GM13976 (cell line): ENCODE measurements around the gene ANKMY1.

ENCODE experiments used
- DNase-seq: peaks from one replicate; pipeline ENCODE4 v3.0.0; 2012; ENCODE audit warnings: low spot score
- in situ Hi-C: fragments of 300-500 bp; cut with MboI; formaldehyde crosslinking; loops from one replicate; pipeline ENCODE4 v1.12.0; 2022; ENCODE audit warnings: low sequenced_read_pairs, mixed read lengths, inconsistent platforms; ENCODE audit not compliant: unreplicated experiment
- TF ChIP-seq, protein P1 (sequence below): IDR thresholded peaks from 2 replicates; pipeline ENCODE4 v1.5.1; 2012; ENCODE audit warnings: borderline replicate concordance, mild to moderate bottlenecking; ENCODE audit not compliant: insufficient read depth; ENCODE audit errors: extremely low read depth, missing control alignments, control extremely low read depth

Gene ANKMY1

GRCh38 chr2:240459401-240460252 is 98.2 kb downstream of the ANKMY1 start:
- TF ChIP-seq, protein P1, sequence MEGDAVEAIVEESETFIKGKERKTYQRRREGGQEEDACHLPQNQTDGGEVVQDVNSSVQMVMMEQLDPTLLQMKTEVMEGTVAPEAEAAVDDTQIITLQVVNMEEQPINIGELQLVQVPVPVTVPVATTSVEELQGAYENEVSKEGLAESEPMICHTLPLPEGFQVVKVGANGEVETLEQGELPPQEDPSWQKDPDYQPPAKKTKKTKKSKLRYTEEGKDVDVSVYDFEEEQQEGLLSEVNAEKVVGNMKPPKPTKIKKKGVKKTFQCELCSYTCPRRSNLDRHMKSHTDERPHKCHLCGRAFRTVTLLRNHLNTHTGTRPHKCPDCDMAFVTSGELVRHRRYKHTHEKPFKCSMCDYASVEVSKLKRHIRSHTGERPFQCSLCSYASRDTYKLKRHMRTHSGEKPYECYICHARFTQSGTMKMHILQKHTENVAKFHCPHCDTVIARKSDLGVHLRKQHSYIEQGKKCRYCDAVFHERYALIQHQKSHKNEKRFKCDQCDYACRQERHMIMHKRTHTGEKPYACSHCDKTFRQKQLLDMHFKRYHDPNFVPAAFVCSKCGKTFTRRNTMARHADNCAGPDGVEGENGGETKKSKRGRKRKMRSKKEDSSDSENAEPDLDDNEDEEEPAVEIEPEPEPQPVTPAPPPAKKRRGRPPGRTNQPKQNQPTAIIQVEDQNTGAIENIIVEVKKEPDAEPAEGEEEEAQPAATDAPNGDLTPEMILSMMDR = no peak
- DNase-seq = no peak
- in situ Hi-C loops = no loop called here

GRCh38 chr2:240458900-240459391 is 98.8 kb downstream of the ANKMY1 start:
- TF ChIP-seq, protein P1 = no peak
- in situ Hi-C loops = no loop called here
- no peak for DNase-seq

- in situ Hi-C loops = no loop called here
- TF ChIP-seq, protein P1 = no peak
- DNase-seq = no peak
Observed at GRCh38 chr2:240458044-240458899, 99.5 kb downstream of the ANKMY1 start.

DNA sequence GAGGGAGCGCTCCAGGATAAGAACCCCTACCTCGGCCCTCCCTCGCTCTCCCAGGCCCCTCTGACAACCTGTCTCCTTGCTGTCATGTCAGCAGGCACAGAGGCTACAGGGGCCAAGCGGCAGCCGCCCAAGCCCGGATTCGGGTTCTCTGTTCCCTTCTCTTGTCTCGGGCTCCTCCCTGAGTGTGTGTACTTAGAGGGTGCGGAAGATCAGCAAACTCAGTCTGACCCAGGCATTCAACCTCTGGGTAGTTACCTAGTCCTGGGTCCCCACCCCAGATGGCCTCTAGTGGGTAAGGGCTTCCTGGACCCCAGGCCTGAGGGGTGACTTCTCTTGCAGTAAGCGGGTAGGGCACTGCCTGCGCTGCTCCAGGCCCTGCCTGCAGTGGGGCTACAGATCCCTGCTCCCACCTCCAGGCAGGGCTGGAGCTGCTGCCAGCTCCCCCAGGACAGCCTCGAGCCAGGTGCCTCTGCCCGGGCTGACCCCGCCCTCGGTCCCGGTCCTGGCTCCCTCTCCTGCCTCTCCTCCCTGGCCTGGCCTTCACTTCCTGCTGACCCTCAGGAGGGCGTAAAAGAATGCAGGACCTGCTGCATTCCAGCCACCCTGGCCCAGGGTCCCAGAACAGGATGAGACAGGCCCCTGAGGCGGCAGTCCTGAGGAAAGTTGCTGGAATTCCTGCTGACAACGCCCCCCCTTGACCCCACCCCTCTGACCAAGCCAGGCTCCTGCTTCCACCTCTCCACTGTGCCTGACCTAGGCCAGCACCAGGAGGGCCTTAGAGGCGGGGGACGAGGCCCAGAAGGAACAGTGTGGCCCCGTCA is 100.4 kb downstream of the ANKMY1 start:
- DNase-seq = no peak
- TF ChIP-seq, protein P1 = no peak
- in situ Hi-C loops = no loop called here

DNA sequence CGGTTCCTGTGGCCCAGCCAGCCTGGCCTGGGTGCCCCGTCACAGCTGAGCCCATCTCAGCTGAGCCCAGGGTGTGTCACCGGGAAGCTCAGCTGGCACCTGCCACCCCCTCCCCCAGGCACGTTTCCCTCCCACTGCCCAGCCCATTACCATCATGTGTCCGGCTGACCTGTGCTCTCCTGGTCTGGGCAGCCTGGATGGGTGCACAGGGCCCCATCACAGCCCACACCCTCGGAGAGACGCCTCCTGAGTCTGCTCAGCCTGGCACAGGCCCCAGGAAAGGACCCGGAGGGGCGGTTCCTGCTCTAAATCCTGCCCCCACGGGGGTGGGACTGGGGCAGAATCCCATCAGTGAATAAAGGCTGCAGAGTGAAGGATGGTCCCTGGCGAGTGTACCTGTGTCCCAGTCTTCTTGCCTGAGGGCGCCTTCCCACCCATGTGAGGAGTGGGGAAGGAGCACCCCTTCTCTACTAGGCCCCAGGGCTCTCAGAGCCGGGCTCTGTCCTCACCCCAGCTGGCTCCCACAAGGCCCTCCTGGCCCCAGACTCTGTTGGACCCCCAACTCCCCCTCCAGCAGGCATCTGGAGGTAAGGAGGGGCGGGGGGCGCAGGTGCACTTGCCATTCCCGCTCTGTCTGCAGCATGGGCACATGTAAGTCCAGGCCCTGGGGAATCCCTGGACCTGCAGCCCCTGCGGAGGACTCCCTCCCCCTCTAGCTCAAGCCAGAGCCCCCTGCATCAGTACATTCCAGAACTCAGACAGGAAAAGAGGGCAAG is 101.2 kb downstream of the ANKMY1 start:
- TF ChIP-seq, protein P1 = no peak
- DNase-seq = no peak
- in situ Hi-C loops = no loop called here
